Measurements from ENCODE around the gene SHOX.

SHOX gene

DNA sequence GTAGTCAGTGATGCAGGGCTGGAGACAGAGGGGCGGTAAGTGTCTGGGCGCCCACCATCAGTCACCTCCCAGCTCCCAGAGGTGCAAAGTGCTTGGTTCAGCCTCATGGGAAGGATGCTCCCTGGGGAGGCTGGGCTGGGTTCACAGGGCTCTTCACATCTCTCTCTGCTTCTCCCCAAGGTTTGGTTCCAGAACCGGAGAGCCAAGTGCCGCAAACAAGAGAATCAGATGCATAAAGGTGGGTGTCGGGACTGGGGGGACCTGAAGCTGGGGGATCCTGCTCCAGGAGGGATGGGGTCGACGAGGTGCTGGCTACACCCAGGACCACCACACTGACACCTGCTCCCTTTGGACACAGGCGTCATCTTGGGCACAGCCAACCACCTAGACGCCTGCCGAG lies 10.1 kb downstream of the SHOX start:
- no peaks in the 10 kb centered on the region for H3K36me3 ChIP-seq (ENCODE audit: low read depth)
- DNase-seq (ENCODE audit: low spot score) = no peak
- no peak for ATAC-seq (ENCODE audit: low read depth)
- TF ChIP-seq, protein P1, sequence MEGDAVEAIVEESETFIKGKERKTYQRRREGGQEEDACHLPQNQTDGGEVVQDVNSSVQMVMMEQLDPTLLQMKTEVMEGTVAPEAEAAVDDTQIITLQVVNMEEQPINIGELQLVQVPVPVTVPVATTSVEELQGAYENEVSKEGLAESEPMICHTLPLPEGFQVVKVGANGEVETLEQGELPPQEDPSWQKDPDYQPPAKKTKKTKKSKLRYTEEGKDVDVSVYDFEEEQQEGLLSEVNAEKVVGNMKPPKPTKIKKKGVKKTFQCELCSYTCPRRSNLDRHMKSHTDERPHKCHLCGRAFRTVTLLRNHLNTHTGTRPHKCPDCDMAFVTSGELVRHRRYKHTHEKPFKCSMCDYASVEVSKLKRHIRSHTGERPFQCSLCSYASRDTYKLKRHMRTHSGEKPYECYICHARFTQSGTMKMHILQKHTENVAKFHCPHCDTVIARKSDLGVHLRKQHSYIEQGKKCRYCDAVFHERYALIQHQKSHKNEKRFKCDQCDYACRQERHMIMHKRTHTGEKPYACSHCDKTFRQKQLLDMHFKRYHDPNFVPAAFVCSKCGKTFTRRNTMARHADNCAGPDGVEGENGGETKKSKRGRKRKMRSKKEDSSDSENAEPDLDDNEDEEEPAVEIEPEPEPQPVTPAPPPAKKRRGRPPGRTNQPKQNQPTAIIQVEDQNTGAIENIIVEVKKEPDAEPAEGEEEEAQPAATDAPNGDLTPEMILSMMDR (IDR thresholded peaks at IDR 0.05; ENCODE audit: poor library complexity, severe bottlenecking) = no peak
- H3K9me3 ChIP-seq (ENCODE audit: severe bottlenecking) = no peaks in the 10 kb centered on the region
- H3K4me3 ChIP-seq (ENCODE audit: severe bottlenecking) = no peak overlapping the region
- no peaks in the 10 kb centered on the region for H3K4me1 ChIP-seq (ENCODE audit: insufficient read depth, poor library complexity, severe bottlenecking)
- no peak overlapping the region for H3K27ac ChIP-seq (ENCODE audit: poor library complexity, severe bottlenecking)
- peaks cover 50% of the 10 kb centered on the region for H3K27me3 ChIP-seq (ENCODE audit: insufficient read depth, poor library complexity, severe bottlenecking)

GRCh38 chrX:641671-642435 lies 11.3 kb downstream of the SHOX start:
- TF ChIP-seq, protein P1 (IDR thresholded peaks at IDR 0.05; ENCODE audit: poor library complexity, severe bottlenecking) = no peak
- H3K4me1 ChIP-seq (ENCODE audit: insufficient read depth, poor library complexity, severe bottlenecking) = no peaks in the 10 kb centered on the region
- ATAC-seq (ENCODE audit: low read depth) (no peak), DNase-seq (ENCODE audit: low spot score) (no peak)
- no peak overlapping the region for H3K27ac ChIP-seq (ENCODE audit: poor library complexity, severe bottlenecking)
- peaks cover 44% of the 10 kb centered on the region for H3K27me3 ChIP-seq (ENCODE audit: insufficient read depth, poor library complexity, severe bottlenecking)
- H3K9me3 ChIP-seq (ENCODE audit: severe bottlenecking) = no peaks in the 10 kb centered on the region
- no peak overlapping the region for H3K4me3 ChIP-seq (ENCODE audit: severe bottlenecking)
- H3K36me3 ChIP-seq (ENCODE audit: low read depth) = no peaks in the 10 kb centered on the region

DNA sequence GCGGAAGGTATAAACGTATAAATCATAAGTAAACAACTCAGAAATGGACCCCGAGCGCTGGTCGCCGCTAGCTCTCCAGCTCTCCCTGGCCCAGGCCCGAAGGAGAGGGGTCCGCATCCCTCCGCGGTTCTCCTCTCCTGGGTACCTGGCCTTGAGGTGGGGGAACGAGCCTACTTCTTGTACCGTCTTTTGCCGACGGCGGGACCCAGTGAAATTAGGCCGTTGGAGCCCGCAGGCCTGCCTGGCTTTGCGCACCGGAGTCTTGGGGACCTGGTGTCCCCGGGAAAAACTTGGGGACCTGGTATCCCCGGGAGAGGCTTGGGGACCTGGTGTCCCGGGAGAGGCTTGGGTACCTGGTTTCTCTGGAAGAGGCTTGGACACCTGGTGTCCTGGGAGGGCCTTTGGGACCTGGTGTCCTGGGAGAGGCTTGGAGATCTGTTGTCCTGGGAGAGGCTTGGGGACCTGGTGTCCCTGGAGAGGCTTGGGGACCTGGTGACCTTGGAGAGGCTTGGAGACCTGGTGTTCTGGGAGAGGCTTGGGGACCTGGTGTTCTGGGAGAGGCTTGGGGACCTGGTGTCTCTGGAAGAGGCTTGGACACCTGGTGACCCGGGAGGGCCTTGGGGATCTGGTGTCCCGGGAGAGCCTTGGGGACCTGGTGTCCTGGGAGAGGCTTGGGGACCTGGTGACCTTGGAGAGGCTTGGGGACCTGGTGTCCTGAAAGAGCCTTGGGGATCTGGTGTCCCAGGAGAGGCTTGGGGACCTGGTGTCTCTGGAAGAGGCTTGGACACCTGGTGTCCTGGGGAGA lies 12.0 kb downstream of the SHOX start:
- TF ChIP-seq, protein P1 (IDR thresholded peaks at IDR 0.05; ENCODE audit: poor library complexity, severe bottlenecking) = no peak
- Histone ChIP-seq H3K9me3 (ENCODE audit: severe bottlenecking) (no peaks in the 10 kb centered on the region), H3K27me3 (ENCODE audit: insufficient read depth, poor library complexity, severe bottlenecking) (peaks cover 36% of the 10 kb centered on the region), H3K4me3 (ENCODE audit: severe bottlenecking) (no peak overlapping the region), H3K36me3 (ENCODE audit: low read depth) (no peaks in the 10 kb centered on the region), H3K27ac (ENCODE audit: poor library complexity, severe bottlenecking) (no peak overlapping the region), H3K4me1 (ENCODE audit: insufficient read depth, poor library complexity, severe bottlenecking) (no peaks in the 10 kb centered on the region)
- ATAC-seq (ENCODE audit: low read depth) (no peak), DNase-seq (ENCODE audit: low spot score) (no peak)

DNA sequence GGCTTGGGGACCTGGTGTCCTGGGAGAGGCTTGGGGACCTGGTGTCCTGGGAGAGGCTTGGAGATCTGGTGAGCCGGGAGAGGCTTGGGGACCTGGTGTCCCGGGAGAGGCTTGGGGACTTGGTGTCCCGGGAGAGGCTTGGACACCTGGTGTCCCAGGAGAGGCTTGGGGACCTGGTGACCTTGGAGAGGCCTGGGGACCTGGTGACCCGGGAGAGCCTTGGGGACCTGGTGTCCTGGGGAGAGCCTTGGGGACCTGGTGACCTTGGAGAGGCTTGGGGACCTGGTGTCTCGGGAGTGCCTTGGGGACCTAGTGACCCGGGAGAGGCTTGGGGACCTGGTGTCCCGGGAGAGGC lies 12.6 kb downstream of the SHOX start:
- TF ChIP-seq, protein P1 (IDR thresholded peaks at IDR 0.05; ENCODE audit: poor library complexity, severe bottlenecking) = no peak
- no peaks in the 10 kb centered on the region for H3K4me1 ChIP-seq (ENCODE audit: insufficient read depth, poor library complexity, severe bottlenecking)

More for the DNA sequence above, 12.6 kb downstream of the SHOX start:
- Histone ChIP-seq H3K36me3 (ENCODE audit: low read depth) (no peaks in the 10 kb centered on the region), H3K9me3 (ENCODE audit: severe bottlenecking) (no peaks in the 10 kb centered on the region), H3K4me3 (ENCODE audit: severe bottlenecking) (no peak overlapping the region), H3K27ac (ENCODE audit: poor library complexity, severe bottlenecking) (no peak overlapping the region), H3K27me3 (ENCODE audit: insufficient read depth, poor library complexity, severe bottlenecking) (peaks cover 30% of the 10 kb centered on the region)
- ATAC-seq (ENCODE audit: low read depth) = no peak
- DNase-seq (ENCODE audit: low spot score) = no peak

All from RWPE2 (cell line).